Dendritic cell treated with granulocyte-macrophage colony-stimulating factor and Interleukin-4, amounts not matched to agents 40 ng/mL and 50 ng/mL, for 4 days (primary cell): ENCODE measurements around the gene HHAT.
"Not testable (repeated sequence)": the region's sequence is repeated elsewhere in the genome, so short reads cannot be mapped to it uniquely, and the experiment has no call there.

Experiments
- H3K27ac Mint-ChIP-seq: one replicate; pipeline ENCODE4 v1.8.0; 2022; ENCODE audit warnings: mild to moderate bottlenecking, mixed read lengths
- H3K27me3 Mint-ChIP-seq: one replicate; pipeline ENCODE4 v1.8.0; 2022; ENCODE audit warnings: mild to moderate bottlenecking, mixed read lengths
- H3K36me3 Mint-ChIP-seq: one replicate; pipeline ENCODE4 v1.8.0; 2022; ENCODE audit warnings: low read depth, mixed read lengths
- H3K4me1 Mint-ChIP-seq: one replicate; pipeline ENCODE4 v1.8.0; 2022; ENCODE audit warnings: low read depth, mixed read lengths
- H3K4me3 Mint-ChIP-seq: one replicate; pipeline ENCODE4 v1.8.0; 2022; ENCODE audit warnings: mild to moderate bottlenecking, moderate library complexity, mixed read lengths
- H3K9me3 Mint-ChIP-seq: one replicate; pipeline ENCODE4 v1.8.0; 2022; ENCODE audit warnings: mixed read lengths
- intact Hi-C: fragments of 100-400 bp; cut with micrococcal nuclease; formaldehyde crosslinking; loops from one replicate; pipeline ENCODE4 v1.15.0; 2022

HHAT gene

DNA sequence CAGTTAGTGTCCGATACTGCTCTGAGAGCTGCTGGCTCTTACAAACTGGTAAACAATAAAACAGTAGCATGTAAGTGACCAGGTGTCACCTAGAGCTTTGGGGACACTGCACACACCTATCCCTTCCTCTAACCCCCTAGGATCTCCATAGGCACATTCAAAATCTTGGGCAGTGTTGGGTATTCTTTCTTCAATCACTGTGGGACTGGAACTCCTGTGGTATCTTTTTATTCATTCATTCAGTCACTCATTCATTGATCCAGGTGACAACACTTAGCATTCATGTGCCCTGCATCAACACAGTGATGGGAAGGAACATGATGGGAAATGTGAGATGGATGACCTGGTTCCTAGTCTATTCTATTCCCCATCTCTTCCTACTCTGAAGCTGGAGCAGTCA lies 73.9 kb downstream of the HHAT start:
- Mint-ChIP-seq H3K4me3 (no peak overlapping the region), H3K9me3 (no peaks in the 10 kb centered on the region), H3K36me3 (no peaks in the 10 kb centered on the region), H3K27ac (no peak overlapping the region), H3K27me3 (no peaks in the 10 kb centered on the region), H3K4me1 (no peaks in the 10 kb centered on the region)
- intact Hi-C loops, result loop anchor here (10.0 kb wide), 1 partner anchor 552 kb away; no protein-coding TSS in a partner anchor

GRCh38 chr1:210405316-210405715 lies 76.6 kb downstream of the HHAT start:
- Mint-ChIP-seq H3K27ac (no peak overlapping the region), H3K4me1 (no peaks in the 10 kb centered on the region), H3K27me3 (no peaks in the 10 kb centered on the region), H3K9me3 (no peaks in the 10 kb centered on the region), H3K4me3 (no peak overlapping the region), H3K36me3 (no peaks in the 10 kb centered on the region)
- intact Hi-C loops, result loop anchor here (5.0 to 10.0 kb wide), 2 partner anchors 549 to 1252 kb away; no protein-coding TSS in a partner anchor

DNA sequence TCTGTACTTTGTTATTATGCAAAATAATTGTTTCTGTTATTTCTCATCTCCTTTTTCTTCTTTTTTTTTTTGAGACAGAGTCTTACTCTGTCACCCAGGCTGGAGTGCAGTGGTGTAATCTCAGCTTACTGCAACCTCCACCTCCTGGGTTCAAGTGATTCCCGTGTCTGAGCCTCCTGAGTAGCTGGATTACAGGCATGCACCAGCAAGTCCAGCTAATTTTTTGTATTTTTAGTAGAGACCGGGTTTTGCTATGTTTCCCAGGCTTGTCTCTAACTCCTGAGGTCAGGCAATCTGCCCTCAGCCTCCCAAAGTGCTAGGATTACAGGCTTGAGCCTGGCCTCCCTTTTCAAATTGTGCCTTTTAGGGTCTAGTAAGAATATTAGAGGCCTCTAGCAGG lies 77.6 kb downstream of the HHAT start:
- H3K9me3 Mint-ChIP-seq, H3K4me3 Mint-ChIP-seq, H3K27ac Mint-ChIP-seq, H3K36me3 Mint-ChIP-seq, H3K4me1 Mint-ChIP-seq, H3K27me3 Mint-ChIP-seq: not testable (repeated sequence)
- intact Hi-C loops, result loop anchor here (5.0 to 10.0 kb wide), 2 partner anchors 548 to 1251 kb away; no protein-coding TSS in a partner anchor

GRCh38 chr1:210407207-210407886 lies 78.6 kb downstream of the HHAT start:
- no peak overlapping the region for H3K4me3 Mint-ChIP-seq
- no peaks in the 10 kb centered on the region for H3K9me3 Mint-ChIP-seq
- no peaks in the 10 kb centered on the region for H3K36me3 Mint-ChIP-seq
- no peak overlapping the region for H3K27ac Mint-ChIP-seq
- intact Hi-C loops, result loop anchor here (1.0 to 10.0 kb wide), 3 partner anchors 547 to 1250 kb away; partner anchors contain the start of gene KCNH1
- no peaks in the 10 kb centered on the region for H3K4me1 Mint-ChIP-seq
- H3K27me3 Mint-ChIP-seq, result no peaks in the 10 kb centered on the region

DNA sequence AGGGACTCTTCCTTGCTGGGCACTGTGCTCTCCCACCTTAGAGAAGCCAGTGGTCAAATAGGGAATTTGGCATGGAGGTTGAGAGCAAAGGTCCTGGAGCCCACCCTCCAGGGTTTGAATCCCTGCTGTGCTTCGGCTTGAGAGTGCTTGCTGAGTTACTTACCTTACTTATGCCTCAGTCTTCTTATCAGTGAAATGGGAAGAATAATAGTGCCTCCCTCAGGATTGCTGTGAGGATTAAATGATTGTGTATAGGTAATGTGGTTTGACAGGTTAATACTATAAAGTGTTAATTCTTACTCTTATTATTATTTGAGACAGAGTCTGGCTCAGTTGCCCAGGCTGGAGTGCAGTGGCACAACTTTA lies 79.2 kb downstream of the HHAT start:
- Mint-ChIP-seq H3K27me3 (no peaks in the 10 kb centered on the region), H3K36me3 (no peaks in the 10 kb centered on the region), H3K4me1 (no peaks in the 10 kb centered on the region), H3K9me3 (no peaks in the 10 kb centered on the region), H3K4me3 (no peak overlapping the region), H3K27ac (no peak overlapping the region)
- intact Hi-C loops, result loop anchor here (1.0 to 10.0 kb wide), 3 partner anchors 547 to 1249 kb away; partner anchors contain the start of gene KCNH1

GRCh38 chr1:210412240-210412639 lies 83.5 kb downstream of the HHAT start:
- no peaks in the 10 kb centered on the region for H3K36me3 Mint-ChIP-seq
- intact Hi-C loops, result no loop called here
- H3K4me1 Mint-ChIP-seq, result no peaks in the 10 kb centered on the region
- H3K27me3 Mint-ChIP-seq, result no peaks in the 10 kb centered on the region
- H3K4me3 Mint-ChIP-seq, result no peak overlapping the region
- no peaks in the 10 kb centered on the region for H3K9me3 Mint-ChIP-seq
- no peak overlapping the region for H3K27ac Mint-ChIP-seq

DNA sequence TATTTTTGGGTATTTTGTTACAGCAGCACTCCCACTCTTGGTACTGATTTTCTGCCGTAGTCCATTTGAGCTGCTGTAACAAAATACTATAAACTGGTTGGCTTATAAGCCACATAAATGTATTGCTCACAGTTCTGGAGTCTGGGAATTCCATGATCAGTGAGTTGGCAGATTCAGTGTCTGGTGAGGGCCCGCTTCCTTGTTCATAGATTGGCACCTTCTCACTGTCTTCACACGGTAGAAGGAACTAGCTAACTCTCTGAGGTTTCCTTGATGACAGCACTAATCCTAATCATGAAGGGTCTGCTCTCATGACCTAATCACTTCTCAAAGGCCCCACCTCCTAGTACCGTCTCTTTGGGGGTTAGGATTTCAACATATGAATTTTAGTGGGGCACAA lies 85.2 kb downstream of the HHAT start:
- Mint-ChIP-seq H3K4me1 (no peaks in the 10 kb centered on the region), H3K36me3 (no peaks in the 10 kb centered on the region), H3K4me3 (no peak overlapping the region), H3K27me3 (no peaks in the 10 kb centered on the region), H3K27ac (no peak overlapping the region), H3K9me3 (no peaks in the 10 kb centered on the region)
- intact Hi-C loops, result no loop called here

GRCh38 chr1:210415846-210416448 lies 87.2 kb downstream of the HHAT start:
- no peaks in the 10 kb centered on the region for H3K36me3 Mint-ChIP-seq
- intact Hi-C loops, result no loop called here
- no peaks in the 10 kb centered on the region for H3K27me3 Mint-ChIP-seq
- H3K27ac Mint-ChIP-seq, result no peak overlapping the region
- H3K4me3 Mint-ChIP-seq, result no peak overlapping the region
- H3K4me1 Mint-ChIP-seq, result peaks cover 6% of the 10 kb centered on the region
- H3K9me3 Mint-ChIP-seq, result no peaks in the 10 kb centered on the region

GRCh38 chr1:210416681-210417080 lies 88.0 kb downstream of the HHAT start:
- Mint-ChIP-seq H3K9me3 (no peaks in the 10 kb centered on the region), H3K27ac (no peak overlapping the region), H3K27me3 (no peaks in the 10 kb centered on the region), H3K36me3 (no peaks in the 10 kb centered on the region), H3K4me3 (no peak overlapping the region), H3K4me1 (peaks cover 6% of the 10 kb centered on the region)
- intact Hi-C loops, result no loop called here

DNA sequence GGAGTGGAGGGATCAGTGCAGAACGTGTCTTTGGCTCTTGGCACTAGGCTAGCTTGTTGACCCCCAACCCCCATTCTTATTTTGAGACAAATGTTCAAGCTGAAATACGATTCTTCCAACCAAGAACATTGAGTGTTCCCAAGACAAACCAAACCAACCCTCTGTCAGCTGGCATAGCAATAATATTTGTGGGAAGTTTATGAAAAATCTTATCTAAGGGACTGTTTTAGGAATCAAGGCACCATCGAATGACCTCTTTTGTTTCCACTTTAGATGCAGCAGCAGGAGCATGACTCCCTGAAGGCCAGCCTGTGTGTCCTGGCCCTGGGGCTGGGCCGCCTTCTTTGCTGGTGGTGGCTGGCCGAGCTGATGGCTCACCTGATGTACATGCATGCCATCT lies 89.2 kb downstream of the HHAT start:
- Mint-ChIP-seq H3K27ac (no peak overlapping the region), H3K9me3 (no peaks in the 10 kb centered on the region), H3K4me3 (no peak overlapping the region), H3K4me1 (peaks cover 6% of the 10 kb centered on the region), H3K27me3 (no peaks in the 10 kb centered on the region), H3K36me3 (no peaks in the 10 kb centered on the region)
- intact Hi-C loops, result no loop called here

- no peak overlapping the region for H3K27ac Mint-ChIP-seq
- H3K27me3 Mint-ChIP-seq, result no peaks in the 10 kb centered on the region
- no peaks in the 10 kb centered on the region for H3K36me3 Mint-ChIP-seq
- H3K4me3 Mint-ChIP-seq, result no peak overlapping the region
- no peaks in the 10 kb centered on the region for H3K9me3 Mint-ChIP-seq
- H3K4me1 Mint-ChIP-seq, result peaks cover 6% of the 10 kb centered on the region
- intact Hi-C loops, result no loop called here
Observed at GRCh38 chr1:210418863-210419650, 90.4 kb downstream of the HHAT start.

GRCh38 chr1:210426696-210427095 lies 98.0 kb downstream of the HHAT start:
- intact Hi-C loops, H3K9me3 Mint-ChIP-seq, H3K36me3 Mint-ChIP-seq, H3K27ac Mint-ChIP-seq, H3K27me3 Mint-ChIP-seq, H3K4me3 Mint-ChIP-seq, H3K4me1 Mint-ChIP-seq: not testable (repeated sequence)

- H3K4me3 Mint-ChIP-seq, result no peak overlapping the region
- no peaks in the 10 kb centered on the region for H3K36me3 Mint-ChIP-seq
- H3K9me3 Mint-ChIP-seq, result no peaks in the 10 kb centered on the region
- H3K27me3 Mint-ChIP-seq, result no peaks in the 10 kb centered on the region
- H3K4me1 Mint-ChIP-seq, result no peaks in the 10 kb centered on the region
- intact Hi-C loops, result no loop called here
- no peak overlapping the region for H3K27ac Mint-ChIP-seq
Observed at GRCh38 chr1:210428696-210429095, 100.0 kb downstream of the HHAT start.

GRCh38 chr1:210434223-210434622 lies 105.5 kb downstream of the HHAT start:
- H3K9me3 Mint-ChIP-seq, result no peaks in the 10 kb centered on the region
- no peaks in the 10 kb centered on the region for H3K36me3 Mint-ChIP-seq
- H3K27ac Mint-ChIP-seq, result no peak overlapping the region
- H3K4me3 Mint-ChIP-seq, result no peak overlapping the region
- intact Hi-C loops, result no loop called here
- no peaks in the 10 kb centered on the region for H3K4me1 Mint-ChIP-seq
- no peaks in the 10 kb centered on the region for H3K27me3 Mint-ChIP-seq
